Heart left ventricle (tissue), 16 donors: ENCODE results near the gene MYO15B. TPM values are rescaled to one million over a fixed set of nuclear protein-coding genes. Genes with fewer than 3 reads are reported as not detected.
A peak's percentile ranks its signal among the peaks of the same experiment; 100 is the strongest.

Source experiments
- ATAC-seq, 4 donors: fragments of 200-7000 bp; cut with Tn5 transposase; one replicate each; pipeline ENCODE4 v1.9.1; 2020 to 2022; ENCODE audit warnings: moderate library complexity in 4 of 4, mild to moderate bottlenecking in 3 of 4, moderate number of reproducible peaks in 1 of 4
- DNase-seq, 5 donors: peaks; one replicate each; pipeline ENCODE4 v3.0.0-alpha.2; 2020
- H3K27ac ChIP-seq, 12 donors: fragments of 200-600 bp; sonication (generic) in 4 of 12; one replicate each; pipeline versions ENCODE4 v1.5.0 to v1.8.0; 2016 to 2022; ENCODE audit warnings: mild to moderate bottlenecking in 2 of 12
- H3K27me3 ChIP-seq, 9 donors: fragments of 200-600 bp; sonication (generic) in 2 of 9; one replicate each; pipeline versions ENCODE4 v1.5.1 to v1.8.0; 2016 to 2022; ENCODE audit warnings: mild to moderate bottlenecking in 3 of 9
- H3K36me3 ChIP-seq, 9 donors: fragments of 200-600 bp; sonication (generic) in 2 of 9; one replicate each; pipeline versions ENCODE4 v1.5.0 to v1.8.0; 2018 to 2022; ENCODE audit warnings: mild to moderate bottlenecking in 2 of 9
- H3K4me1 ChIP-seq, 12 donors: fragments of 200-600 bp; sonication (generic) in 4 of 12; one replicate each; pipeline versions ENCODE4 v1.5.0 to v1.8.0; 2016 to 2022; ENCODE audit warnings: mild to moderate bottlenecking in 3 of 12
- H3K4me3 ChIP-seq, 12 donors: fragments of 200-600 bp; sonication (generic) in 4 of 12; one replicate each; pipeline versions ENCODE4 v1.5.0 to v1.8.0; 2017 to 2022; ENCODE audit warnings: mild to moderate bottlenecking in 9 of 12, moderate library complexity in 4 of 12
- H3K9me3 ChIP-seq, 12 donors: fragments of 200-600 bp; sonication (generic) in 4 of 12; one replicate each; pipeline versions ENCODE4 v1.5.0 to v1.8.0; 2016 to 2022; ENCODE audit warnings: mild to moderate bottlenecking in 1 of 12
- CTCF ChIP-seq, 12 donors: fragments of 200-600 bp; sonication (generic) in 4 of 12; IDR thresholded peaks; one replicate each; pipeline versions ENCODE4 v1.5.0 to v1.8.0; 2018 to 2022; ENCODE audit warnings: antibody characterized with exemption in 12 of 12, mild to moderate bottlenecking in 5 of 12
- POLR2A ChIP-seq, 2 donors: fragments of 450-650 bp; IDR thresholded peaks; one replicate each; pipeline ENCODE4 v1.6.1; 2017; ENCODE audit warnings: antibody characterized with exemption in 2 of 2, mild to moderate bottlenecking in 2 of 2, moderate library complexity in 2 of 2
- WGBS, 4 donors: extraction: QIAGEN DNeasy Blood & Tissue Kit in 2 of 4; methylation state at CpG; one replicate each; pipeline versions ENCODE4 v1.1.5 to v1.1.7; 2013 to 2018; 5-methylcytosine and 5-hydroxymethylcytosine counted together
- intact Hi-C, 10 donors: fragments of 100-400 bp; cut with DNase I; formaldehyde crosslinking; loops; one replicate each; pipeline versions ENCODE4 v1.11.1 to v1.14.2; 2022
- polyA plus RNA-seq, 2 donors: library from polyadenylated mRNA; stranded (reverse); fragments of 200-250 nt; gene quantifications; one replicate each; pipeline ENCODE4 v1.2.3, GENCODE V29; 2013
- total RNA-seq, 9 donors: library from RNA; depleted of rRNA in 2 of 9; stranded (reverse); fragments of >200 nt in 2 of 9; fragmentation: NEBNext Ultra II Directional in 3 of 9; extraction: Animal tissue kit (Norgen Biotek cat#: 25700) in 3 of 9; gene quantifications; one replicate each; pipeline versions ENCODE4 v1.1.0 to v1.2.4, GENCODE V29; 2016 to 2023
- donor health status: ischemic (EF 13 %, LVEDD 7.1; RV severe dilation, severe dysfunction).
- donor health status: healthy with polysubstance abuse.
- donor health status: DM: no; HTN: yes; CAD: no.
- donor health status: DM: no; HTN: no; CAD: no.
- donor health status: ischemic (EF 25% LVEDD 6.9; RV normal size, moderate dysfunction).
- donor health status: ischemic (EF 25% LVEDD 5.7; RV mildly dilated, moderate dysfunction).
- donor health status: healthy.
- donor health status: DM: yes; HTN: yes; CAD: no.
- donor health status: ischemic (EF 35%, LVEDD 5.7; RV mildly dilated, moderate dysfunction).
- donor health status: nonischemic (EF 11% LVEDD 7.7; RV severe dilation, severe dysfunction).
- donor health status: DM: yes; HTN: yes; CAD: no.
- donor health status: PGD.
- donor health status: ischemic (EF 29% LVEDD 5.4; RV normal size, mild dysfunction).
- donor health status: nonischemic (EF 23%, LVEDD 6.1; RV moderate dilation, normal function).

The MYO15B gene
- total and polyA plus RNA-seq, 11 donors: 14.0 to 76.4 (median 42.9) TPM

GRCh38 chr17:75596320-75597087 lies 8.9 kb downstream of the MYO15B start:
- intact Hi-C loops: loop anchor here in 1 of 10 donors (10.0 kb wide), 1 partner anchor 172 kb away; no protein-coding TSS in a partner anchor
- Histone ChIP-seq H3K27ac (no peak overlapping the region), H3K4me3 (no peak overlapping the region), H3K36me3 (peaks cover 0 to 1% (median 0%) of the 10 kb centered on the region in 9 donors), H3K4me1 (no peaks in the 10 kb centered on the region), H3K27me3 (no peaks in the 10 kb centered on the region), H3K9me3 (no peaks in the 10 kb centered on the region)
- 83 to 92% (median 90%) methylated on average over 10 to 17 of the region's 17 CpGs for WGBS, 4 donors
- no peak for DNase-seq
- TF ChIP-seq CTCF (IDR thresholded peaks at IDR 0.05) (no peak), POLR2A (IDR thresholded peaks at IDR 0.05) (no peak)
- no peak for ATAC-seq

DNA sequence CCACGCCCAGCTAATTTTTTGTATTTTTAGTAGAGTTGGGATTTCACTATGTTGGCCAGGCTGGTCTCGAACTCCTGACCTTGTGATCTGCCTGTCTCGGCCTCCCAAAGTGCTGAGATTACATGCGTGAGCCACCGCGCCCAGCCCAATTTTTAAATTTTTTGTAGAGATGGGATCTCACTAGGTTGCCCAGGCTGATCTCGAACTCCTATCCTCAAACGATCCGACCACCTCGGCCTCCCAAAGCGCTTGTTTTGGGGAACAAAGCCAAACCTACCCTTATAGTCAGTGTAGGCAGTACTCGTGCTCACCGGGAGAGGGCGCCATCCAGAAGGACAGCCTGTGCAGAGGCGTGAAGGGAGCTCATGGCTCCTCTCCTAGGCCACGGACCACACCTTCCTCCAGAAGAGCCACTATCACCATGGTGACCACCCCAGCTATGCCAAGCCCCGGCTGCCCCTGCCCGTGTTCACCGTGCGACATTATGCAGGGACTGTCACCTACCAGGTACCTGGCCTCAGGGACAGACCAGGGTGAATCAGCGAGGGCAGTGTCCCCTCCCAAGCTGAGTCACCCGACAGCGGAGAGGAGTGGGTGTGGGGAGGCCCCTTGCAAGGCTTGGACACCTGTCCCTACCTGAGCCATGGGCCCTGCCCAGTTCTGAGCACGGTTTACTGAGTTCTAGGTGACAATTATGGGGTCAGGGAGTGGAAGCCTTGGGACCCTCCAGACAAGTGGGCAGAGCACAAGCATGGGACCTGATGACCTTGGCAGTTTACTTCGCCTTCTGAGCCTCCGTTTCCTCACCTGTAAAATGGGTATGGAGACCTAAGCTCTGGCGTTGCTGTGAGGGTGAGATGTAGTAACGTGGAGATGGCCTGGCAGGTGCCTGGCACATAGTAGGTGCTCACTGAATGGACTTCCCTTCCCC lies 13.7 kb downstream of the MYO15B start:
- Histone ChIP-seq H3K9me3 (no peaks in the 10 kb centered on the region), H3K36me3 (peaks cover 0 to 7% (median 0%) of the 10 kb centered on the region in 9 donors), H3K4me1 (peaks cover 0 to 6% (median 0%) of the 10 kb centered on the region in 12 donors), H3K4me3 (no peak overlapping the region), H3K27me3 (no peaks in the 10 kb centered on the region), H3K27ac (no peak overlapping the region)
- 73 to 81% (median 77%) methylated on average over 26 to 28 of the region's 28 CpGs for WGBS, 4 donors
- ATAC-seq (peak; percentile 34 to 56 (median 52)), DNase-seq (peak in 3 of 5 donors; percentile 8 to 77 (median 29))
- intact Hi-C loops: no loop called here
- TF ChIP-seq POLR2A (IDR thresholded peaks at IDR 0.05) (no peak), CTCF (IDR thresholded peaks at IDR 0.05) (peak; percentile 45 to 67 (median 60))

- H3K9me3 ChIP-seq: no peaks in the 10 kb centered on the region
- ATAC-seq (peak in 1 of 4 donors; percentile 10), DNase-seq (peak in 1 of 5 donors; percentile 15)
- H3K27me3 ChIP-seq: no peaks in the 10 kb centered on the region
- TF ChIP-seq POLR2A (IDR thresholded peaks at IDR 0.05): no peak
- intact Hi-C loops: no loop called here
- 94 to 99% (median 94%) methylated on average over 9 to 12 of the region's 12 CpGs for WGBS, 4 donors
- H3K36me3 ChIP-seq: peaks cover 0 to 13% (median 0%) of the 10 kb centered on the region in 9 donors
- H3K27ac ChIP-seq: no peak overlapping the region
- no peak overlapping the region for H3K4me3 ChIP-seq
- H3K4me1 ChIP-seq: peaks cover 0 to 6% (median 0%) of the 10 kb centered on the region in 12 donors
Measured at GRCh38 chr17:75602644-75603043, 15.0 kb downstream of the MYO15B start.

DNA sequence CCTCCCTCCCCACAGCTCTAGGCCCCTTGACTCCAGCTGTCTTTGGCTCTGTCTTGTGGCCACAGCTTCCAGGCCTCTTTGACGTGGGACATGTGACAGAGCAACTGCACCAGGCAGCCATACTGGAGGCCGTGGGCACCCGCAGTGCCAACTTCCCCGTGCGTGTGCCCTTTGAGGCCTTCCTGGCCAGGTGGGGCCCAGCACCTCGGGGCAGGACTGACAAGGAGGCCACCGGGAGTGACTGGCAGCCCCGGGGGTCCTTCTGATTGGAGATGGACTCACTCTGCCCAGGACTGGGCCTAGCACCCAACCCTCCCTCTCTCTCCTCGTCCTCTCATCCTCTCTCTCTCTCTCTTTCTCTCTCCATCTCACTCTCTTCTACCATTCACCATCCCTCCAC lies 15.5 kb downstream of the MYO15B start:
- DNase-seq: no peak
- H3K4me3 ChIP-seq: no peak overlapping the region
- peaks cover 0 to 6% (median 0%) of the 10 kb centered on the region in 12 donors for H3K4me1 ChIP-seq
- ATAC-seq: peak in 1 of 4 donors; percentile 23
- no peaks in the 10 kb centered on the region for H3K9me3 ChIP-seq
- TF ChIP-seq CTCF (IDR thresholded peaks at IDR 0.05) (no peak), POLR2A (IDR thresholded peaks at IDR 0.05) (no peak)
- no peak overlapping the region for H3K27ac ChIP-seq
- no peaks in the 10 kb centered on the region for H3K27me3 ChIP-seq
- intact Hi-C loops: no loop called here
- WGBS, 4 donors: 84 to 92% (median 89%) methylated on average over 9 of the region's 9 CpGs
- H3K36me3 ChIP-seq: peaks cover 0 to 13% (median 0%) of the 10 kb centered on the region in 9 donors
